Tibial nerve (tissue), 4 donors: ENCODE measurements around the gene BRCA2. TPM values are rescaled to one million over a fixed set of nuclear protein-coding genes. Genes with fewer than 3 reads are reported as not detected.

Experiments used
- DNase-seq, 2 donors: peaks; one replicate each; pipeline ENCODE4 v3.0.0-alpha.2; 2019; ENCODE audit warnings: low spot score in 2 of 2
- H3K27ac ChIP-seq, 4 donors: fragments of 200-600 bp; sonication (generic) in 3 of 4; one replicate each; pipeline ENCODE4 v1.5.1; 2017 to 2019; ENCODE audit warnings: mild to moderate bottlenecking in 1 of 4
- H3K27me3 ChIP-seq, 2 donors: fragments of 200-600 bp; sonication (generic) in 1 of 2; one replicate each; pipeline versions ENCODE4 v1.5.1 to v1.6.0; 2017 to 2019
- H3K36me3 ChIP-seq, 3 donors: fragments of 200-600 bp; sonication (generic); one replicate each; pipeline ENCODE4 v1.5.1; 2018 to 2019
- H3K4me1 ChIP-seq, 4 donors: fragments of 200-600 bp; sonication (generic) in 3 of 4; one replicate each; pipeline ENCODE4 v1.5.1; 2017 to 2019
- H3K4me3 ChIP-seq, 4 donors: fragments of 200-600 bp; sonication (generic) in 3 of 4; one replicate each; pipeline ENCODE4 v1.5.1; 2017 to 2019; ENCODE audit warnings: mild to moderate bottlenecking in 1 of 4, moderate library complexity in 1 of 4
- H3K9me3 ChIP-seq, 4 donors: fragments of 200-600 bp; sonication (generic) in 3 of 4; one replicate each; pipeline ENCODE4 v1.5.1; 2017 to 2019
- EP300 ChIP-seq, 2 donors: sonication (generic); formaldehyde crosslinking; IDR thresholded peaks; one replicate each; pipeline ENCODE4 v1.6.1; 2017; ENCODE audit warnings: antibody characterized with exemption in 2 of 2, mild to moderate bottlenecking in 1 of 2
- POLR2A ChIP-seq, 2 donors: fragments of 450-650 bp; IDR thresholded peaks; one replicate each; pipeline ENCODE4 v1.6.1; 2017; ENCODE audit warnings: antibody characterized with exemption in 2 of 2, mild to moderate bottlenecking in 2 of 2, moderate library complexity in 2 of 2
- WGBS, 2 donors: methylation state at CpG; one replicate each; pipeline ENCODE4 v1.1.5; 2018; 5-methylcytosine and 5-hydroxymethylcytosine counted together
- total RNA-seq, 4 donors: library from RNA; depleted of rRNA; stranded (reverse); fragments of >200 nt; gene quantifications; one replicate each; pipeline ENCODE4 v1.1.0, GENCODE V29; 2016
- TF ChIP-seq, protein P1 (sequence below), 5 experiments: fragments of 200-600 bp in 3 of 5; fragments of 450-650 bp in 2 of 5; sonication (generic) in 3 of 5; IDR thresholded peaks; one replicate each; pipeline ENCODE4 v1.5.1; 2016 to 2019; ENCODE audit warnings: antibody characterized with exemption in 5 of 5, mild to moderate bottlenecking in 3 of 5, moderate library complexity in 2 of 5

BRCA2 gene
- total RNA-seq, 4 donors from 2014 or later, result 0.39 to 5.4 (median 2.1) TPM

DNA sequence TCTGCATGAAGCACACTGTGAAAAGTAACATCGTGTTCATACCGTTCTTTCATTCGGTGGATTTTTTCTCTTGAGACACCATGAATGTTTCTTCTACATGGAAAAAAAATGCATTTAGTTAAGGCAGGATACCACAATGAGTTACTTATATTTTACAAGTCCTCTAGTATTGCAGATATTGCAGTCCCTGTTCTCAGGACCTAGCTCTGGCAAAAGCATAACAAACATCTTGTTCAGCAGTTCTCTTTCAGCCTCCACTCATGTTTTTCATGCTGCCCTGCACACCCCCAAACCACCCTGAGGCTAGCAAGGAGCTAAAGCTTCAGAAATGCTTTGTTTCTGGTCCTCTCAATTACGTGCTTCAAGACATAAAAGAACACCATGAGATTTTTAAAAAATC is 87.8 kb downstream of the BRCA2 start:
- Histone ChIP-seq H3K27ac (peak overlapping the region in 2 of 4 donors; percentile 5 to 64), H3K9me3 (no peaks in the 10 kb centered on the region), H3K36me3 (peaks cover 0 to 52% (median 0%) of the 10 kb centered on the region in 3 donors), H3K4me1 (peaks cover 0 to 6% (median 0%) of the 10 kb centered on the region in 4 donors), H3K27me3 (no peaks in the 10 kb centered on the region), H3K4me3 (no peak overlapping the region)
- TF ChIP-seq POLR2A (IDR thresholded peaks at IDR 0.05) (no peak), EP300 (IDR thresholded peaks at IDR 0.05) (no peak)
- TF ChIP-seq, protein P1, sequence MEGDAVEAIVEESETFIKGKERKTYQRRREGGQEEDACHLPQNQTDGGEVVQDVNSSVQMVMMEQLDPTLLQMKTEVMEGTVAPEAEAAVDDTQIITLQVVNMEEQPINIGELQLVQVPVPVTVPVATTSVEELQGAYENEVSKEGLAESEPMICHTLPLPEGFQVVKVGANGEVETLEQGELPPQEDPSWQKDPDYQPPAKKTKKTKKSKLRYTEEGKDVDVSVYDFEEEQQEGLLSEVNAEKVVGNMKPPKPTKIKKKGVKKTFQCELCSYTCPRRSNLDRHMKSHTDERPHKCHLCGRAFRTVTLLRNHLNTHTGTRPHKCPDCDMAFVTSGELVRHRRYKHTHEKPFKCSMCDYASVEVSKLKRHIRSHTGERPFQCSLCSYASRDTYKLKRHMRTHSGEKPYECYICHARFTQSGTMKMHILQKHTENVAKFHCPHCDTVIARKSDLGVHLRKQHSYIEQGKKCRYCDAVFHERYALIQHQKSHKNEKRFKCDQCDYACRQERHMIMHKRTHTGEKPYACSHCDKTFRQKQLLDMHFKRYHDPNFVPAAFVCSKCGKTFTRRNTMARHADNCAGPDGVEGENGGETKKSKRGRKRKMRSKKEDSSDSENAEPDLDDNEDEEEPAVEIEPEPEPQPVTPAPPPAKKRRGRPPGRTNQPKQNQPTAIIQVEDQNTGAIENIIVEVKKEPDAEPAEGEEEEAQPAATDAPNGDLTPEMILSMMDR (IDR thresholded peaks at IDR 0.05), result no peak
- DNase-seq, result no peak
- WGBS, 2 donors, result 36 to 46% methylated on average over 4 of the region's 4 CpGs

DNA sequence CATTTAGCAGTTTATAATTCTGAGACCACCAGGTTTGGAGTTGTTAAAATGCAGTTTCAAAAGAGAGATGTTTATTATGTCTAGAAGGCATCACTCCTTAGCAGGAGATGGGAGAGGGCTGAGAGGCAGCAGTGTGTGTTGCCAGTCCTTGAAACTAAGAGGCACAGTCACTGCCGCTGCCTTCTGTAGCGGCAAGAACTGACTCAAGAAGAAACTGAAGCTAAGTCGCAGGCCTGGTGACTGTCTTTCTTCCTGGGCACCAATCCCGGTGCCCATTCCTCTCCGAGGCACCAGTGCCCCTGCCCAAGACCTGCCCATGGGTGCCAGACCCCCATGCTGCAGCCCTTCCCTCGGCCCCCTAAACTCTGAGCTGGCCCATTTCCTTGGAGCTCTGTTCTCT is 92.5 kb downstream of the BRCA2 start:
- Histone ChIP-seq H3K27ac (no peak overlapping the region), H3K4me1 (peaks cover 0 to 32% (median 0%) of the 10 kb centered on the region in 4 donors), H3K27me3 (no peaks in the 10 kb centered on the region), H3K4me3 (no peak overlapping the region), H3K36me3 (peaks cover 0 to 37% (median 0%) of the 10 kb centered on the region in 3 donors), H3K9me3 (no peaks in the 10 kb centered on the region)
- WGBS, 2 donors, result 91 to 93% methylated on average over 6 of the region's 6 CpGs
- no peak for DNase-seq
- TF ChIP-seq EP300 (IDR thresholded peaks at IDR 0.05), result no peak
- no peak for TF ChIP-seq POLR2A (IDR thresholded peaks at IDR 0.05)
- TF ChIP-seq, protein P1 (IDR thresholded peaks at IDR 0.05), result no peak

DNA sequence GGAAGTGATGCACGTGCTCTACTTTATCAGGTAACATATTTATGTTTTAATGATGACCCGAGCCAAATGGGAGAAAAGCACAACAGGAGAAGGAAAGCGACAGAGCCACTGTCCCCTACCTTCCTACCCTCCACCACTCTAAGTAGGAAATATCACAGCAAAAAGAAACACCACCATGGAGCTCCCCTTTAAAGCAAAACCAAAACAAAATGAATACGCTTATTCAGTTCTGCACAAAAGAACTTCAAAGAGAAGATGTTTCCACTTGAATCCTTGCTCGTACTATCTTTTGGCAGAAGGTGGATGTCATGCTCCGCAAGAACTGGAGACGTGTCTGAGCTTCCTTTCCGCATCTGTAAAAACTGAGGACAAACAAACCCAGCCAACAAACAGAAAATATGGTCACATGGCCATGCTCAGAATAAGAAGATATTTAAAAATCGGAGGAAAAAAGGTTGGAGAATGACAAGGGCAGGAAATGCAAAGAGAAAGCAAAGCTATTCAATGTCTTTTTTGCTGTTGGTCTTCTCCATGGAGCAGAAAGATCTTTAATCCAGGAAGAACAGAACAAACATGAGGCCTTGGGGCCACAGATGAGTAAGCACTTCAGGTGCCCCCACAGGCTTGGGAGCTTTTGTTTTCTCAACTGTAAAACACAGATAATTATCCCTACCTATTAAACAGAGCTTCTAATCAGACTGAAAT is 93.1 kb downstream of the BRCA2 start:
- WGBS, 2 donors, result 91 to 92% methylated on average over 9 of the region's 9 CpGs

DNA sequence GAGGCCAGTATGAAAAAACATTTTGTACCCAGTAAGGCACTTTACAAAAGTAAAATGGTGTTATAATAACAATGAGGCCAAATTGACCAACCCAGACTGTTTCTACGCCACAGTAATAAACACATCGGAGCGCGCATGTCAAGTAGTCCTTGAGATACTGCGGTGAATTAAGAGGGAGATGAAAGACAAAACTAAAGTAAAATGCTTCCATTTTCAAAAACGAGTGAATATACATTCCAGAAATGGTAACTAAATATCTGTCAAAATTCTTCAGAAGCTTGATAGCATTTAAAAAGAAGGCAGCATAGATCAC is 93.6 kb downstream of the BRCA2 start:
- no peak for DNase-seq
- TF ChIP-seq EP300 (IDR thresholded peaks at IDR 0.05) (no peak), POLR2A (IDR thresholded peaks at IDR 0.05) (no peak)
- TF ChIP-seq, protein P1 (IDR thresholded peaks at IDR 0.05), result no peak
- Histone ChIP-seq H3K36me3 (peaks cover 0 to 34% (median 0%) of the 10 kb centered on the region in 3 donors), H3K27me3 (no peaks in the 10 kb centered on the region), H3K9me3 (no peaks in the 10 kb centered on the region), H3K4me1 (peaks cover 0 to 26% (median 0%) of the 10 kb centered on the region in 4 donors), H3K4me3 (no peak overlapping the region), H3K27ac (peak overlapping the region in 1 of 4 donors; percentile 77)
- 77 to 82% methylated on average over 6 of the region's 6 CpGs for WGBS, 2 donors

More for the DNA sequence above, 93.1 kb downstream of the BRCA2 start:
- no peaks in the 10 kb centered on the region for H3K9me3 ChIP-seq
- TF ChIP-seq, protein P1 (IDR thresholded peaks at IDR 0.05), result no peak
- TF ChIP-seq EP300 (IDR thresholded peaks at IDR 0.05) (no peak), POLR2A (IDR thresholded peaks at IDR 0.05) (no peak)
- peaks cover 0 to 34% (median 0%) of the 10 kb centered on the region in 3 donors for H3K36me3 ChIP-seq
- no peak overlapping the region for H3K4me3 ChIP-seq
- peaks cover 0 to 31% (median 0%) of the 10 kb centered on the region in 4 donors for H3K4me1 ChIP-seq
- no peaks in the 10 kb centered on the region for H3K27me3 ChIP-seq
- no peak overlapping the region for H3K27ac ChIP-seq
- DNase-seq, result no peak
